ENCODE measurements around the gene LINGO1.
A peak's percentile ranks its signal among the peaks of the same experiment; 100 is the strongest.

LINGO1 gene

DNA sequence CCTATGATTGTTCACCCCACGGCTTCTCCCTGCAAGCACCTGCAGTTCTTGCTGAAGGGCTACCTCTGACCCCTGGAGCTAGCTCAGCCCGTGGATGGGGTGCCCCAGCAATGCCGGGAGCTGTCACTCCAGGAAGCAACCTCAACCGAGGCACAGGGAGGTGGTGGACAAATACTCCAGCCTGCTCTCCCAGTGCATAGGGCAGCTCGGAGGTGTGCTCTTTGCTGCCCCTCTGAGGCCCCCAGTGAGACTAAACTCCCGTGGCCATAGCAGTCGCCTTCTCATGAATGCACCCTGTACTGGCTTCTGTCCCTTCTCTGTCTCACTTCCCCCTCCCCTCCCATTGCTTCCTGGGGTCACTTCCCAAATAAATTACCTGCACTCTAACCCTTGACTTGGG is 48.5 kb downstream of the LINGO1 start:
- DNase-seq (ENCODE audit: low read depth, low spot score): no peak
- TF ChIP-seq, protein P1, sequence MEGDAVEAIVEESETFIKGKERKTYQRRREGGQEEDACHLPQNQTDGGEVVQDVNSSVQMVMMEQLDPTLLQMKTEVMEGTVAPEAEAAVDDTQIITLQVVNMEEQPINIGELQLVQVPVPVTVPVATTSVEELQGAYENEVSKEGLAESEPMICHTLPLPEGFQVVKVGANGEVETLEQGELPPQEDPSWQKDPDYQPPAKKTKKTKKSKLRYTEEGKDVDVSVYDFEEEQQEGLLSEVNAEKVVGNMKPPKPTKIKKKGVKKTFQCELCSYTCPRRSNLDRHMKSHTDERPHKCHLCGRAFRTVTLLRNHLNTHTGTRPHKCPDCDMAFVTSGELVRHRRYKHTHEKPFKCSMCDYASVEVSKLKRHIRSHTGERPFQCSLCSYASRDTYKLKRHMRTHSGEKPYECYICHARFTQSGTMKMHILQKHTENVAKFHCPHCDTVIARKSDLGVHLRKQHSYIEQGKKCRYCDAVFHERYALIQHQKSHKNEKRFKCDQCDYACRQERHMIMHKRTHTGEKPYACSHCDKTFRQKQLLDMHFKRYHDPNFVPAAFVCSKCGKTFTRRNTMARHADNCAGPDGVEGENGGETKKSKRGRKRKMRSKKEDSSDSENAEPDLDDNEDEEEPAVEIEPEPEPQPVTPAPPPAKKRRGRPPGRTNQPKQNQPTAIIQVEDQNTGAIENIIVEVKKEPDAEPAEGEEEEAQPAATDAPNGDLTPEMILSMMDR (IDR thresholded peaks at IDR 0.05; ENCODE audit: low read depth, low read length): peak; percentile 20
- no peak overlapping the region for H3K4me3 ChIP-seq (ENCODE audit: low read depth, low read length)
- in situ Hi-C loops (cut with HindIII; ENCODE audit: low sequenced_read_pairs): no loop called here

- no peak overlapping the region for H3K4me3 ChIP-seq (ENCODE audit: low read depth, low read length)
- DNase-seq (ENCODE audit: low read depth, low spot score): no peak
- in situ Hi-C loops (cut with HindIII; ENCODE audit: low sequenced_read_pairs): no loop called here
- TF ChIP-seq, protein P1 (IDR thresholded peaks at IDR 0.05; ENCODE audit: low read depth, low read length): no peak
Measured at GRCh38 chr15:77582763-77583162, 49.9 kb downstream of the LINGO1 start.

GRCh38 chr15:77581896-77582569 is 50.7 kb downstream of the LINGO1 start:
- TF ChIP-seq, protein P1 (IDR thresholded peaks at IDR 0.05; ENCODE audit: low read depth, low read length): no peak
- DNase-seq (ENCODE audit: low read depth, low spot score): no peak
- no peak overlapping the region for H3K4me3 ChIP-seq (ENCODE audit: low read depth, low read length)
- in situ Hi-C loops (cut with HindIII; ENCODE audit: low sequenced_read_pairs): no loop called here

DNA sequence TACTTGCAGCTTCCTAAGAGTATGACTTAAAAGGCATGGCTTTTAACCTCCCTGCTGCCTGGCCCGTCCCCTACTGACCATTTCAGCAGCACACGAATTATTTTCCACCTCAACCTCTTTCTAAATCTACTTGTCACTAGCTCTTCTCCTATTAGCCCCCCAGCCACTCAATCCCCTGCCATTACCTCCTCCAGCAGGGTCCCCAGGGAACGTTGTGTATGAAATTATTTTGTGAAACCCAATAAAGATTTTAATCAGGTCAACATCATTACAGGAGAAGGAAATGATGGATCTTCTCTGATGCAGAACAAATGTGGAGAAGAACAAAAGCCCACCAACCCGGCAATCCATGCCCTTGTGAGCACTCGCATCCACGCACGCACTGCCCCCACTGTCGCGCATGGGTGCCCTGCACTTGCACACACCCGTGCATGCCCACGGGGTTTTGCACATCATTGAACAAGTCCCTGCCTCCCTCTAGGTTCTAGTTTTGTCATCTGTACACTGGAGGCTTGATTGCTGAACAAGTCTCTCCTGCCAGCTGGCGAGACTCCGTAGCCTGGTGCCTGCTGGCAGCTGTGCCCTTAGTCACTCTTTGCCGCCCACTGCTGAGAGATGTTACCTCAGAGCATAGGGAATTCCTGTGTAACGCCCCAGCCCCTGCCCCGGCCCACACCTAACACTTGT is 51.6 kb downstream of the LINGO1 start:
- no peak for DNase-seq (ENCODE audit: low read depth, low spot score)
- no peak overlapping the region for H3K4me3 ChIP-seq (ENCODE audit: low read depth, low read length)
- in situ Hi-C loops (cut with HindIII; ENCODE audit: low sequenced_read_pairs): no loop called here
- TF ChIP-seq, protein P1 (IDR thresholded peaks at IDR 0.05; ENCODE audit: low read depth, low read length): no peak

DNA sequence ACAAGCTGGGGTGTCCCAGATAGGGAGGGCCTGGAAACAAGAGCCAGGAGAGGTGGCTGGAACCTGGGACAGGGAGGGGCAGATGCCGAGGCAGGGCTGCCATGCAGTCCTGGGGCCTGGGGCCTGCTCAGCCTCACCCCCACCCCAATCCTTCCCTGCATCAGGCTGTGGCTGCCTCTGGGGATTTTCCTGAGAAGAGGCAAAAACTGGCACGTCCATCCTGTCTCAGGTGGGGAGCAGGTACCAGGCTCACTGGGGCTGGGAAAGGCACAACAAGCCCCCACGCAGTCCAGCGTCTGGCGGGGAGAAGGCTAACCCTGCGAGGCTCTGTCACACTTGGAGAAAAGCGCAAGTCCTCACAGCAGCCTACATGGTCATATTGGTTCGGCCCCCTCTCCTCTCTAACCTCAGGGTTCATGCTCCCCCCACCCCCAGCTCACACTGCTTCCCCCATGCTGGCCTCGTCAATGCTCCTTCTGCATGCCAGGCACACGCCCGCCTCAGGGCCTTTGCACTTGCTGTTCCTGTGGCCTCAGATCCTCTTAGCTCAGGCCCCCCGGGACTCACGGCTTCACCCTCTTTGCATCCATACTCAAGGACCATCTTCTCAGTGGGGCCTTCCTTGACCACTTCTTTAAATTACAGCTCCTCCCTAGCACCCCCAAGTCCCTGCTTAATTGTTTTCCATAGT is 53.1 kb downstream of the LINGO1 start:
- DNase-seq (ENCODE audit: low read depth, low spot score): no peak
- TF ChIP-seq, protein P1 (IDR thresholded peaks at IDR 0.05; ENCODE audit: low read depth, low read length): no peak
- in situ Hi-C loops (cut with HindIII; ENCODE audit: low sequenced_read_pairs): no loop called here
- no peak overlapping the region for H3K4me3 ChIP-seq (ENCODE audit: low read depth, low read length)

DNA sequence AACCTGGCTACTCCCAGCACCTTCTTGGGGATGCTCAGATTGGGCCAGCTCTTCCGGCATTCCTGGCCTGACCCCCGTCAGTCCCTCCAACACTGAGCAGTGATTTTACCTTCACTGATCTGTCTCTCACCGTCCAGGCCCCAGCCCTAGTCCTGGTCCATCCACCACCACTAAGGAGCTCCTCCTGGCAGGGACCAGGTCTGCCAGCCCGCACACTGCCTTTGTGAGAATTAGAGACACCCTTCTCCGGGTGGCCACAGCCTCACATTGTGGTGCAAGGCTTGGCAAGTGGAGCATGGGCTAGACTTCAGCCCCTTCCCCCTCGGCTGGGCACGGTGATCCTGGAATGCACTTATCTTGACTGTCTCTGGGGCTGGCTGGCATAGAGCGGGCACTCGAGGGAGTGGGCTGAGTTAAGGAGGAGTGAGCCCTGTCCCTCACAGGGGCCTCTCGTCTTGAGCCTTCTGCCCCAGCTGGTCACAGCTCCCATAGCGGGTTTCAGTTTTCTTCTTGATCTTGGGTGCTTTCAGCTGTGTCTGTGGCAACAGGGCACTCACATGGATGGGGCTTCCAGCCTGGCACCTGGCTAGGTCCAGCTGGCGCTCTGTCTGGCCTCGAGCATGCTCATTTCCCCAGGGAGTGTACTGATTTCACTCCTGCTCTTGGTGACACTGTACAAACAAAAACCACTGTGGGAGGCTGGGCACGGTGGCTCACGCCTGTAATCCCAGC is 53.9 kb downstream of the LINGO1 start:
- DNase-seq (ENCODE audit: low read depth, low spot score): no peak
- TF ChIP-seq, protein P1 (IDR thresholded peaks at IDR 0.05; ENCODE audit: low read depth, low read length): no peak
- in situ Hi-C loops (cut with HindIII; ENCODE audit: low sequenced_read_pairs): no loop called here
- H3K4me3 ChIP-seq (ENCODE audit: low read depth, low read length): no peak overlapping the region
